GM23338 (cell line): ENCODE measurements around the gene NHEJ1. TPM values are rescaled to one million over a fixed set of nuclear protein-coding genes. Genes with fewer than 3 reads are reported as not detected.

Experiments used
- ATAC-seq: fragments of 200-7000 bp; cut with Tn5 transposase; 3 replicates; pipeline ENCODE4 v1.9.1; 2020
- DNase-seq: peaks from one replicate; pipeline ENCODE4 v3.0.0-alpha.2; 2015; ENCODE audit warnings: low spot score
- H2AFZ ChIP-seq: fragments of 200-600 bp; sonication (generic); 2 replicates; pipeline ENCODE4 v1.8.0; 2016; ENCODE audit warnings: antibody characterized with exemption, mild to moderate bottlenecking, moderate library complexity
- H3F3A ChIP-seq: fragments of 200-600 bp; sonication (generic); replicated peaks from 2 replicates; pipeline ENCODE4 v1.8.0; 2017; ENCODE audit warnings: antibody characterized with exemption, mixed run types, low read depth
- H3K27ac ChIP-seq: fragments of 200-600 bp; sonication (generic); 2 replicates; pipeline ENCODE4 v1.6.1; 2016; ENCODE audit warnings: low read depth
- H3K27me3 ChIP-seq: fragments of 200-600 bp; sonication (generic); 2 replicates; pipeline ENCODE4 v1.8.0; 2016; ENCODE audit warnings: mild to moderate bottlenecking, mixed run types, moderate library complexity; ENCODE audit not compliant: insufficient read depth
- H3K36me3 ChIP-seq: fragments of 200-600 bp; sonication (generic); 2 replicates; pipeline ENCODE4 v1.8.0; 2016; ENCODE audit warnings: mild to moderate bottlenecking; ENCODE audit not compliant: insufficient read depth
- H3K4me1 ChIP-seq: fragments of 200-600 bp; sonication (generic); 2 replicates; pipeline ENCODE4 v1.8.0; 2016; ENCODE audit warnings: mild to moderate bottlenecking, moderate library complexity; ENCODE audit not compliant: insufficient read depth
- H3K4me2 ChIP-seq: fragments of 200-600 bp; sonication (generic); 2 replicates; pipeline ENCODE4 v1.7.1; 2017; ENCODE audit warnings: mixed run types
- H3K4me3 ChIP-seq: fragments of 200-600 bp; sonication (generic); 2 replicates; pipeline ENCODE4 v1.6.1; 2016; ENCODE audit warnings: mixed run types
- H3K79me2 ChIP-seq: fragments of 200-600 bp; sonication (generic); replicated peaks from 2 replicates; pipeline ENCODE4 v1.8.0; 2017; ENCODE audit warnings: mild to moderate bottlenecking; ENCODE audit not compliant: insufficient read depth
- H3K9me2 ChIP-seq: fragments of 200-600 bp; sonication (generic); 2 replicates; pipeline ENCODE4 v1.8.0; 2017; ENCODE audit not compliant: insufficient read depth
- H4K20me1 ChIP-seq: fragments of 200-600 bp; sonication (generic); replicated peaks from 2 replicates; pipeline ENCODE4 v1.8.0; 2017; ENCODE audit warnings: mild to moderate bottlenecking; ENCODE audit not compliant: insufficient read depth
- H3K27ac Mint-ChIP-seq: 2 replicates; pipeline ENCODE4 v1.8.0; 2020; ENCODE audit warnings: inconsistent platforms, mild to moderate bottlenecking, moderate library complexity, mixed read lengths
- H3K27me3 Mint-ChIP-seq: 3 replicates; pipeline ENCODE4 v1.8.0; 2022; ENCODE audit warnings: low read depth, mild to moderate bottlenecking, moderate library complexity, mixed read lengths, inconsistent platforms; ENCODE audit not compliant: insufficient read depth, poor library complexity
- H3K36me3 Mint-ChIP-seq: 3 replicates; pipeline ENCODE4 v1.8.0; 2021; ENCODE audit warnings: low read depth, mild to moderate bottlenecking, inconsistent platforms, moderate library complexity, mixed read lengths
- H3K4me1 Mint-ChIP-seq: 3 replicates; pipeline ENCODE4 v1.8.0; 2020; ENCODE audit warnings: mild to moderate bottlenecking, inconsistent platforms, mixed read lengths
- H3K4me3 Mint-ChIP-seq: 3 replicates; pipeline ENCODE4 v1.8.0; 2021; ENCODE audit warnings: moderate library complexity, mild to moderate bottlenecking, inconsistent platforms, mixed read lengths
- H3K9me3 Mint-ChIP-seq: 3 replicates; pipeline ENCODE4 v1.8.0; 2020; ENCODE audit warnings: moderate library complexity, mild to moderate bottlenecking, inconsistent platforms, mixed read lengths
- CREB1 ChIP-seq: fragments of 250-450 bp; sonication (Bioruptor Pico); IDR thresholded peaks from 2 replicates; pipeline ENCODE4 v1.5.0; 2020; ENCODE audit warnings: low read depth, mild to moderate bottlenecking, moderate library complexity
- EZH2 ChIP-seq: fragments of 200-600 bp; sonication (generic); IDR thresholded peaks from one replicate; pipeline ENCODE4 v1.8.0; 2017; ENCODE audit warnings: antibody characterized with exemption, mild to moderate bottlenecking, low read depth; ENCODE audit not compliant: unreplicated experiment
- EZH2phosphoT487 ChIP-seq: fragments of 200-600 bp; sonication (generic); IDR thresholded peaks from one replicate; pipeline ENCODE4 v1.8.1; 2018; ENCODE audit warnings: antibody characterized with exemption; ENCODE audit not compliant: unreplicated experiment
- JUNB ChIP-seq: IDR thresholded peaks from one replicate; pipeline ENCODE4 v1.6.1; 2016; ENCODE audit warnings: antibody characterized with exemption; ENCODE audit not compliant: unreplicated experiment
- NANOG ChIP-seq: IDR thresholded peaks from 2 replicates; pipeline ENCODE4 v1.6.1; 2016; ENCODE audit warnings: antibody characterized with exemption, borderline replicate concordance
- POLR2AphosphoS5 ChIP-seq: IDR thresholded peaks from 2 replicates; pipeline ENCODE4 v1.6.1; 2016; ENCODE audit warnings: antibody characterized with exemption, low read depth
- STAT1 ChIP-seq: IDR thresholded peaks from one replicate; pipeline ENCODE4 v1.6.1; 2016; ENCODE audit warnings: antibody characterized with exemption; ENCODE audit not compliant: unreplicated experiment
- ZNF114 ChIP-seq: fragments of 250-450 bp; sonication (Bioruptor Pico); IDR thresholded peaks from 2 replicates; pipeline ENCODE4 v1.5.0; 2020; ENCODE audit warnings: mild to moderate bottlenecking, moderate library complexity
- ZNF331 ChIP-seq: fragments of 250-450 bp; sonication (Bioruptor Pico); IDR thresholded peaks from 2 replicates; pipeline ENCODE4 v1.5.0; 2020; ENCODE audit warnings: low read depth, mild to moderate bottlenecking, moderate library complexity
- polyA plus RNA-seq: library from polyadenylated mRNA; unstranded; fragments of >200 nt; fragmentation: Nextera tagmentation; extraction: Ambion mirVana; gene quantifications from 2 replicates; pipeline ENCODE4 v1.2.1, GENCODE V29; 2016
- total RNA-seq: library from RNA; depleted of rRNA; stranded (reverse); fragments of >200 nt; shearing (Covaris generic); gene quantifications from 2 replicates; pipeline ENCODE4 v1.2.3, GENCODE V29; 2014
- TF ChIP-seq, protein P1 (sequence below): IDR thresholded peaks from one replicate; pipeline ENCODE4 v1.6.1; 2018; ENCODE audit warnings: antibody characterized with exemption; ENCODE audit not compliant: unreplicated experiment
- TF ChIP-seq, protein P2 (sequence below): IDR thresholded peaks from 2 replicates; pipeline ENCODE4 v1.6.1; 2016; ENCODE audit warnings: antibody characterized with exemption
- TF ChIP-seq, protein P3 (sequence below): fragments of 250-450 bp; sonication (Bioruptor Pico); IDR thresholded peaks from 2 replicates; pipeline ENCODE4 v1.5.0; 2020; ENCODE audit warnings: mild to moderate bottlenecking, moderate library complexity
- TF ChIP-seq, protein P4 (sequence below), 2 experiments: fragments of 200-600 bp in 1 of 2; sonication (generic) in 1 of 2; conservative IDR thresholded peaks; 2 replicates each; pipeline versions ENCODE4 v1.5.1 to v1.6.1; 2016 to 2017; ENCODE audit warnings: antibody characterized with exemption in 2 of 2, low read depth in 2 of 2, mild to moderate bottlenecking in 2 of 2, moderate library complexity in 1 of 2

The NHEJ1 gene
- total and polyA plus RNA-seq, 2 experiments from 2014 or later = 19.6 to 30.6 TPM

DNA sequence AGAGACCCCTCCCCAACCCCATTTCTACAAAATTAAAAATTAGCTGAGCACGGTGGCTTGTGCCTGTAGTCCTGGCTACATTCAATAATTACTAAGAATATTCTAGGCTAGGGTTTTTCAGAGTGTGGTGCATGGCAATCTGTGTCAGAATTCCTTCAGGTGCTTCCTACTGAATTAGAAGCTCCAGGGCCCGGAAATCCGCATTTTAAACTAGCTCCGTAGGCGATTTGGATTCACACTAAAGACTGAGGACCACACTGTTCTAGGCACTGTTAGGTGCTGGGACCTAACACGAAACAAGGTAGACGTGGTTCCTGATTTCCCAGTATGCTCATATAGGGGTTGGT lies 45.3 kb upstream of the NHEJ1 start:
- peaks cover 10% of the 10 kb centered on the region for H3K27me3 Mint-ChIP-seq
- Histone ChIP-seq H3K9me2 (no peaks in the 10 kb centered on the region), H3F3A (peaks cover 15% of the 10 kb centered on the region; the same call in 1 of the 2 replicates), H3K79me2 (no peaks in the 10 kb centered on the region), H3K4me2 (peak overlapping the region; percentile 96), H3K36me3 (no peaks in the 10 kb centered on the region; the same call in 1 of the 2 replicates), H2AFZ (peak overlapping the region; percentile 98), H3K27me3 (no peaks in the 10 kb centered on the region), H3K27ac (0 out of 2 replicates have a peak overlapping the region, but pooled peaks have one; percentile 74), H3K4me1 (peaks cover 15% of the 10 kb centered on the region), H3K4me3 (peak overlapping the region; percentile 84), H4K20me1 (no peaks in the 10 kb centered on the region; the same call in 1 of the 2 replicates)
- DNase-seq (peak; percentile 15), ATAC-seq (no peak)
- H3K4me3 Mint-ChIP-seq = peak overlapping the region; percentile 88
- H3K9me3 Mint-ChIP-seq = peaks cover 6% of the 10 kb centered on the region; the same call in 2 of the 3 replicates
- H3K4me1 Mint-ChIP-seq = peaks cover 13% of the 10 kb centered on the region; the same call in 2 of the 3 replicates
- H3K27ac Mint-ChIP-seq = peak overlapping the region; percentile 87
- peaks cover 21% of the 10 kb centered on the region for H3K36me3 Mint-ChIP-seq
- TF ChIP-seq EZH2 (no peak), STAT1 (no peak), ZNF114 (CRISPR knock-in tag) (no peak), POLR2AphosphoS5 (no peak), EZH2phosphoT487 (no peak), ZNF331 (CRISPR knock-in tag) (no peak), NANOG (no peak), CREB1 (no peak), JUNB (no peak)
- TF ChIP-seq, protein P1, sequence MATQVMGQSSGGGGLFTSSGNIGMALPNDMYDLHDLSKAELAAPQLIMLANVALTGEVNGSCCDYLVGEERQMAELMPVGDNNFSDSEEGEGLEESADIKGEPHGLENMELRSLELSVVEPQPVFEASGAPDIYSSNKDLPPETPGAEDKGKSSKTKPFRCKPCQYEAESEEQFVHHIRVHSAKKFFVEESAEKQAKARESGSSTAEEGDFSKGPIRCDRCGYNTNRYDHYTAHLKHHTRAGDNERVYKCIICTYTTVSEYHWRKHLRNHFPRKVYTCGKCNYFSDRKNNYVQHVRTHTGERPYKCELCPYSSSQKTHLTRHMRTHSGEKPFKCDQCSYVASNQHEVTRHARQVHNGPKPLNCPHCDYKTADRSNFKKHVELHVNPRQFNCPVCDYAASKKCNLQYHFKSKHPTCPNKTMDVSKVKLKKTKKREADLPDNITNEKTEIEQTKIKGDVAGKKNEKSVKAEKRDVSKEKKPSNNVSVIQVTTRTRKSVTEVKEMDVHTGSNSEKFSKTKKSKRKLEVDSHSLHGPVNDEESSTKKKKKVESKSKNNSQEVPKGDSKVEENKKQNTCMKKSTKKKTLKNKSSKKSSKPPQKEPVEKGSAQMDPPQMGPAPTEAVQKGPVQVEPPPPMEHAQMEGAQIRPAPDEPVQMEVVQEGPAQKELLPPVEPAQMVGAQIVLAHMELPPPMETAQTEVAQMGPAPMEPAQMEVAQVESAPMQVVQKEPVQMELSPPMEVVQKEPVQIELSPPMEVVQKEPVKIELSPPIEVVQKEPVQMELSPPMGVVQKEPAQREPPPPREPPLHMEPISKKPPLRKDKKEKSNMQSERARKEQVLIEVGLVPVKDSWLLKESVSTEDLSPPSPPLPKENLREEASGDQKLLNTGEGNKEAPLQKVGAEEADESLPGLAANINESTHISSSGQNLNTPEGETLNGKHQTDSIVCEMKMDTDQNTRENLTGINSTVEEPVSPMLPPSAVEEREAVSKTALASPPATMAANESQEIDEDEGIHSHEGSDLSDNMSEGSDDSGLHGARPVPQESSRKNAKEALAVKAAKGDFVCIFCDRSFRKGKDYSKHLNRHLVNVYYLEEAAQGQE = no peak
- TF ChIP-seq, protein P2, sequence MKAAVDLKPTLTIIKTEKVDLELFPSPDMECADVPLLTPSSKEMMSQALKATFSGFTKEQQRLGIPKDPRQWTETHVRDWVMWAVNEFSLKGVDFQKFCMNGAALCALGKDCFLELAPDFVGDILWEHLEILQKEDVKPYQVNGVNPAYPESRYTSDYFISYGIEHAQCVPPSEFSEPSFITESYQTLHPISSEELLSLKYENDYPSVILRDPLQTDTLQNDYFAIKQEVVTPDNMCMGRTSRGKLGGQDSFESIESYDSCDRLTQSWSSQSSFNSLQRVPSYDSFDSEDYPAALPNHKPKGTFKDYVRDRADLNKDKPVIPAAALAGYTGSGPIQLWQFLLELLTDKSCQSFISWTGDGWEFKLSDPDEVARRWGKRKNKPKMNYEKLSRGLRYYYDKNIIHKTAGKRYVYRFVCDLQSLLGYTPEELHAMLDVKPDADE = no peak
- TF ChIP-seq, protein P3, sequence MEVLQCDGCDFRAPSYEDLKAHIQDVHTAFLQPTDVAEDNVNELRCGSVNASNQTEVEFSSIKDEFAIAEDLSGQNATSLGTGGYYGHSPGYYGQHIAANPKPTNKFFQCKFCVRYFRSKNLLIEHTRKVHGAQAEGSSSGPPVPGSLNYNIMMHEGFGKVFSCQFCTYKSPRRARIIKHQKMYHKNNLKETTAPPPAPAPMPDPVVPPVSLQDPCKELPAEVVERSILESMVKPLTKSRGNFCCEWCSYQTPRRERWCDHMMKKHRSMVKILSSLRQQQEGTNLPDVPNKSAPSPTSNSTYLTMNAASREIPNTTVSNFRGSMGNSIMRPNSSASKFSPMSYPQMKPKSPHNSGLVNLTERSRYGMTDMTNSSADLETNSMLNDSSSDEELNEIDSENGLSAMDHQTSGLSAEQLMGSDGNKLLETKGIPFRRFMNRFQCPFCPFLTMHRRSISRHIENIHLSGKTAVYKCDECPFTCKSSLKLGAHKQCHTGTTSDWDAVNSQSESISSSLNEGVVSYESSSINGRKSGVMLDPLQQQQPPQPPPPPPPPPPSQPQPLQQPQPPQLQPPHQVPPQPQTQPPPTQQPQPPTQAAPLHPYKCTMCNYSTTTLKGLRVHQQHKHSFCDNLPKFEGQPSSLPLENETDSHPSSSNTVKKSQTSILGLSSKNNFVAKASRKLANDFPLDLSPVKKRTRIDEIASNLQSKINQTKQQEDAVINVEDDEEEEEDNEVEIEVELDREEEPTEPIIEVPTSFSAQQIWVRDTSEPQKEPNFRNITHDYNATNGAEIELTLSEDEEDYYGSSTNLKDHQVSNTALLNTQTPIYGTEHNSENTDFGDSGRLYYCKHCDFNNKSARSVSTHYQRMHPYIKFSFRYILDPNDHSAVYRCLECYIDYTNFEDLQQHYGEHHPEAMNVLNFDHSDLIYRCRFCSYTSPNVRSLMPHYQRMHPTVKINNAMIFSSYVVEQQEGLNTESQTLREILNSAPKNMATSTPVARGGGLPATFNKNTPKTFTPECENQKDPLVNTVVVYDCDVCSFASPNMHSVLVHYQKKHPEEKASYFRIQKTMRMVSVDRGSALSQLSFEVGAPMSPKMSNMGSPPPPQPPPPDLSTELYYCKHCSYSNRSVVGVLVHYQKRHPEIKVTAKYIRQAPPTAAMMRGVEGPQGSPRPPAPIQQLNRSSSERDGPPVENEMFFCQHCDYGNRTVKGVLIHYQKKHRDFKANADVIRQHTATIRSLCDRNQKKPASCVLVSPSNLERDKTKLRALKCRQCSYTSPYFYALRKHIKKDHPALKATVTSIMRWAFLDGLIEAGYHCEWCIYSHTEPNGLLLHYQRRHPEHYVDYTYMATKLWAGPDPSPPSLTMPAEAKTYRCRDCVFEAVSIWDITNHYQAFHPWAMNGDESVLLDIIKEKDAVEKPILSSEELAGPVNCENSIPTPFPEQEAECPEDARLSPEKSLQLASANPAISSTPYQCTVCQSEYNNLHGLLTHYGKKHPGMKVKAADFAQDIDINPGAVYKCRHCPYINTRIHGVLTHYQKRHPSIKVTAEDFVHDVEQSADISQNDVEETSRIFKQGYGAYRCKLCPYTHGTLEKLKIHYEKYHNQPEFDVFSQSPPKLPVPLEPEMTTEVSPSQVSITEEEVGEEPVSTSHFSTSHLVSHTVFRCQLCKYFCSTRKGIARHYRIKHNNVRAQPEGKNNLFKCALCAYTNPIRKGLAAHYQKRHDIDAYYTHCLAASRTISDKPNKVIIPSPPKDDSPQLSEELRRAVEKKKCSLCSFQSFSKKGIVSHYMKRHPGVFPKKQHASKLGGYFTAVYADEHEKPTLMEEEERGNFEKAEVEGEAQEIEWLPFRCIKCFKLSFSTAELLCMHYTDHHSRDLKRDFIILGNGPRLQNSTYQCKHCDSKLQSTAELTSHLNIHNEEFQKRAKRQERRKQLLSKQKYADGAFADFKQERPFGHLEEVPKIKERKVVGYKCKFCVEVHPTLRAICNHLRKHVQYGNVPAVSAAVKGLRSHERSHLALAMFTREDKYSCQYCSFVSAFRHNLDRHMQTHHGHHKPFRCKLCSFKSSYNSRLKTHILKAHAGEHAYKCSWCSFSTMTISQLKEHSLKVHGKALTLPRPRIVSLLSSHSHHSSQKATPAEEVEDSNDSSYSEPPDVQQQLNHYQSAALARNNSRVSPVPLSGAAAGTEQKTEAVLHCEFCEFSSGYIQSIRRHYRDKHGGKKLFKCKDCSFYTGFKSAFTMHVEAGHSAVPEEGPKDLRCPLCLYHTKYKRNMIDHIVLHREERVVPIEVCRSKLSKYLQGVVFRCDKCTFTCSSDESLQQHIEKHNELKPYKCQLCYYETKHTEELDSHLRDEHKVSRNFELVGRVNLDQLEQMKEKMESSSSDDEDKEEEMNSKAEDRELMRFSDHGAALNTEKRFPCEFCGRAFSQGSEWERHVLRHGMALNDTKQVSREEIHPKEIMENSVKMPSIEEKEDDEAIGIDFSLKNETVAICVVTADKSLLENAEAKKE (CRISPR knock-in tag) = no peak
- TF ChIP-seq, protein P4, sequence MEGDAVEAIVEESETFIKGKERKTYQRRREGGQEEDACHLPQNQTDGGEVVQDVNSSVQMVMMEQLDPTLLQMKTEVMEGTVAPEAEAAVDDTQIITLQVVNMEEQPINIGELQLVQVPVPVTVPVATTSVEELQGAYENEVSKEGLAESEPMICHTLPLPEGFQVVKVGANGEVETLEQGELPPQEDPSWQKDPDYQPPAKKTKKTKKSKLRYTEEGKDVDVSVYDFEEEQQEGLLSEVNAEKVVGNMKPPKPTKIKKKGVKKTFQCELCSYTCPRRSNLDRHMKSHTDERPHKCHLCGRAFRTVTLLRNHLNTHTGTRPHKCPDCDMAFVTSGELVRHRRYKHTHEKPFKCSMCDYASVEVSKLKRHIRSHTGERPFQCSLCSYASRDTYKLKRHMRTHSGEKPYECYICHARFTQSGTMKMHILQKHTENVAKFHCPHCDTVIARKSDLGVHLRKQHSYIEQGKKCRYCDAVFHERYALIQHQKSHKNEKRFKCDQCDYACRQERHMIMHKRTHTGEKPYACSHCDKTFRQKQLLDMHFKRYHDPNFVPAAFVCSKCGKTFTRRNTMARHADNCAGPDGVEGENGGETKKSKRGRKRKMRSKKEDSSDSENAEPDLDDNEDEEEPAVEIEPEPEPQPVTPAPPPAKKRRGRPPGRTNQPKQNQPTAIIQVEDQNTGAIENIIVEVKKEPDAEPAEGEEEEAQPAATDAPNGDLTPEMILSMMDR (conservative IDR thresholded peaks at IDR 0.05; ENCODE audit: low read depth in 2 of 2) = no peak
